Mononuclear cell (primary cell): ENCODE results near the gene TBC1D3C. TPM values are rescaled to one million over a fixed set of nuclear protein-coding genes. Genes with fewer than 3 reads are reported as not detected.
"Not testable (repeated sequence)": the region's sequence is repeated elsewhere in the genome, so short reads cannot be mapped to it uniquely, and the experiment has no call there.

Experiments used
- H3K27me3 ChIP-seq: 2 replicates; pipeline ENCODE4 v1.6.0; 2011; ENCODE audit warnings: low read length, control low read depth; ENCODE audit not compliant: insufficient read depth
- H3K4me1 ChIP-seq: 2 replicates; pipeline ENCODE4 v1.5.1; 2011; ENCODE audit warnings: mild to moderate bottlenecking, low read length, control low read depth; ENCODE audit not compliant: insufficient read depth
- H3K4me3 ChIP-seq: 2 replicates; pipeline ENCODE4 v1.5.1; 2011; ENCODE audit warnings: mild to moderate bottlenecking, low read length, moderate library complexity
- H3K9me3 ChIP-seq: 2 replicates; pipeline ENCODE4 v1.5.1; 2011; ENCODE audit warnings: low read depth, mild to moderate bottlenecking, control low read depth, low read length
- total RNA-seq: library from RNA; depleted of rRNA; stranded (reverse); fragments of >200 nt; gene quantifications from one replicate; pipeline ENCODE4 v1.2.3, GENCODE V29; 2012

TBC1D3C gene
- total RNA-seq, result not detected

GRCh38 chr17:38068534-38068933, at the start of gene TBC1D3C:
TBC1D3C (minus strand) TSS chr17:38068634; CDS start chr17:38067066, 1,568 bp downstream.
- H3K27me3 ChIP-seq, H3K9me3 ChIP-seq, H3K4me3 ChIP-seq, H3K4me1 ChIP-seq: not testable (repeated sequence)

DNA sequence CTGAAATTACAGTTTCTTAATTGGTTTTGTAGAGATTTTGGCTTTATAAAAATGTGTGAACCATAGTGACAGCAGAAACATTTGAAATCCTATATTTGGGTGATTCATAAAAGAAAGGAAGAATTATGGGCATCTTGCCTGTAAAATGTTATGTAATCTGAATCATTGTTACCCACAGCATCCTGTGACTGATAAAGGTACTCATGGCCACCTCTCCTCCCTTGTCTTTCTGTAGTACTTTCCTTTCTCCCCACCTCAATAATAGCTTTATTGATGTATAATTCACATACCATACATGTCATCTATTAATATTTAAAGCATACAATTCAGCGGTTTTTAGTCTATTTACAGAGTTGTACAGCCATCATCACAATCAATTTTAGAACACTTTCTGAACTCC, 30.8 kb upstream of the TBC1D3C start:
- not testable (repeated sequence) for H3K27me3 ChIP-seq, H3K9me3 ChIP-seq

GRCh38 chr17:38094059-38094694, 25.7 kb upstream of the TBC1D3C start:
- H3K9me3 ChIP-seq, H3K4me3 ChIP-seq, H3K27me3 ChIP-seq, H3K4me1 ChIP-seq: not testable (repeated sequence)

More for the DNA sequence above, 30.8 kb upstream of the TBC1D3C start:
- not testable (repeated sequence) for H3K4me1 ChIP-seq, H3K4me3 ChIP-seq

- H3K4me1 ChIP-seq, H3K27me3 ChIP-seq, H3K9me3 ChIP-seq, H3K4me3 ChIP-seq: not testable (repeated sequence)
Measured at GRCh38 chr17:38088120-38088519, 19.7 kb upstream of the TBC1D3C start.

DNA sequence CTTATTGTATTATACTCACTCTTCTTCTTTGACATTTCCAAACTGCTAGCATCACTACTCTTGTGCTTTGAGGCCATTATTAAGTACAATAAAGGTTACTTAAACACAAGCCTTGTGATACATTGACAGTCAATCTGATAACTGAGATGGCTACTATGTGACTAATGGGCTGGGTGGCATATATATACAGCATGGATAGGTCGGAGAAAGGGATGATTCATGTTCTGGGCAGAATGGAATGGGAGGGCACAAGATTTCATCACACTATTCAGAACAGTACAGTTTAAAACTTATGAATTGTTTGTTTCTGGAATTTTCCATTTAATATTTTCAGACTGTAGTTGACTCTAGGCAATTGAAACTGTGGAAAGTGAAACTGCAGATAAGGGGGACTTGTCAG, 18.9 kb upstream of the TBC1D3C start:
- not testable (repeated sequence) for H3K9me3 ChIP-seq, H3K4me1 ChIP-seq, H3K27me3 ChIP-seq, H3K4me3 ChIP-seq

Other genes with a start within 250 kb of the TBC1D3C start
- not detected for gene TBC1D3K, start 144.2 kb downstream of the TBC1D3C start, total RNA-seq
- gene TBC1D3L, start 79.6 kb downstream of the TBC1D3C start, total RNA-seq, result 2.9 TPM
- not detected for gene TBC1D3D, start 64.7 kb downstream of the TBC1D3C start, total RNA-seq
- gene TBC1D3E, start 59.3 kb upstream of the TBC1D3C start, total RNA-seq, result not detected
- gene TBC1D3, start 123.9 kb upstream of the TBC1D3C start, total RNA-seq, result not detected
- gene MRPL45, start 228.5 kb upstream of the TBC1D3C start, total RNA-seq, result 17.2 TPM